Measurements from ENCODE around the gene NPLOC4.

DNA sequence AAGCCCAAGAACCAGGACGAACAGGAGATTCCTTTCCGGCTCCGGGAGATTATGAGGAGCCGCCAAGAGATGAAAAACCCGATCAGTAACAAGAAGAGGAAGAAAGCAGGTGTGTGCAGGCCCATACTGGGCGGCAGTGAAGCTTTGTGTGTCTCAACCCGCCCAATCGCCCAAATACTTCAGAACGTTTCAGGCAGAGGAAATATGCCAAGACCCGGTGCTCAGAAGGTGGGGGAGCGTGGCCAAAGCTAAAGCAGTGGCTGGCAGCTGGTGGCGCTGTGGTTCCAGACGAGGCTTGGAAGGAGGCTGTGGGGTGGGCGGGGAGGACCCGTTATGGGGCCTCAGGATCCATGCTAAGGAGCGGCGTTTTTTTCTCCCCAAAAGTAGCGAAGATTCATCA is 30.8 kb upstream of the NPLOC4 start:
- TF ChIP-seq, protein P1, sequence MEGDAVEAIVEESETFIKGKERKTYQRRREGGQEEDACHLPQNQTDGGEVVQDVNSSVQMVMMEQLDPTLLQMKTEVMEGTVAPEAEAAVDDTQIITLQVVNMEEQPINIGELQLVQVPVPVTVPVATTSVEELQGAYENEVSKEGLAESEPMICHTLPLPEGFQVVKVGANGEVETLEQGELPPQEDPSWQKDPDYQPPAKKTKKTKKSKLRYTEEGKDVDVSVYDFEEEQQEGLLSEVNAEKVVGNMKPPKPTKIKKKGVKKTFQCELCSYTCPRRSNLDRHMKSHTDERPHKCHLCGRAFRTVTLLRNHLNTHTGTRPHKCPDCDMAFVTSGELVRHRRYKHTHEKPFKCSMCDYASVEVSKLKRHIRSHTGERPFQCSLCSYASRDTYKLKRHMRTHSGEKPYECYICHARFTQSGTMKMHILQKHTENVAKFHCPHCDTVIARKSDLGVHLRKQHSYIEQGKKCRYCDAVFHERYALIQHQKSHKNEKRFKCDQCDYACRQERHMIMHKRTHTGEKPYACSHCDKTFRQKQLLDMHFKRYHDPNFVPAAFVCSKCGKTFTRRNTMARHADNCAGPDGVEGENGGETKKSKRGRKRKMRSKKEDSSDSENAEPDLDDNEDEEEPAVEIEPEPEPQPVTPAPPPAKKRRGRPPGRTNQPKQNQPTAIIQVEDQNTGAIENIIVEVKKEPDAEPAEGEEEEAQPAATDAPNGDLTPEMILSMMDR (IDR thresholded peaks at IDR 0.05), result 0 out of 2 replicates have a peak, but pooled peaks have one; percentile 9
- no peak for TF ChIP-seq ZFX (IDR thresholded peaks at IDR 0.05; ENCODE audit: borderline replicate concordance)

Measured in 22Rv1 (cell line).